PC-3 (cell line): ENCODE data around the gene ZNF420.

Experiments
- EZH2 ChIP-seq: fragments of 300-600 bp; sonication (generic); IDR thresholded peaks from one replicate; pipeline ENCODE4 v1.6.1; 2017; ENCODE audit warnings: antibody characterized with exemption, mild to moderate bottlenecking, low read length; ENCODE audit not compliant: unreplicated experiment
- EZH2phosphoT487 ChIP-seq: fragments of 300-600 bp; sonication (generic); IDR thresholded peaks from 2 replicates; pipeline ENCODE4 v1.6.1; 2018; ENCODE audit warnings: mild to moderate bottlenecking, antibody characterized with exemption, low read length, borderline replicate concordance
- TF ChIP-seq, protein P1 (sequence below): fragments of 300-600 bp; sonication (generic); conservative IDR thresholded peaks from 2 replicates; pipeline ENCODE4 v1.5.1; 2017; ENCODE audit warnings: antibody characterized with exemption, low read depth, mild to moderate bottlenecking, low read length

DNA sequence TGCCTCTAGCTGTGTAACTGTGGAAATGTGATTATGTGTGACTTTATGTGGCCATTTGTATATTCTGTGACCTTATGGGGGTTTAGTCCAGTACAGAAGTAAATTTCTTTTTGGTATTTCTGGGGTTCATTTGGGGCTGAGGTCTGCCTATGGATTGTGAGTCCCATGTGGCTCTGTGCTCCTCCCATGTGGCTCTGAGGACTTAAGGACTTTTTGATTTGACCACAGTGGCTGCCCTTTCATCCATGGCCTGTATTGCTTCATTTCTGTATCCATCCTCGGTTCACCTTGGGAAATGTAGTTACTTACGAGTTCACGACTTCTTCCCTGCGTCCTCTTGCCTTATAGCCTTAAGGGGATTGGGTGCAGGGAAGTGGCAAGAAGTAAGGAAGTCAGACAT lies 1.0 kb downstream of the ZNF420 start:
- TF ChIP-seq, protein P1, sequence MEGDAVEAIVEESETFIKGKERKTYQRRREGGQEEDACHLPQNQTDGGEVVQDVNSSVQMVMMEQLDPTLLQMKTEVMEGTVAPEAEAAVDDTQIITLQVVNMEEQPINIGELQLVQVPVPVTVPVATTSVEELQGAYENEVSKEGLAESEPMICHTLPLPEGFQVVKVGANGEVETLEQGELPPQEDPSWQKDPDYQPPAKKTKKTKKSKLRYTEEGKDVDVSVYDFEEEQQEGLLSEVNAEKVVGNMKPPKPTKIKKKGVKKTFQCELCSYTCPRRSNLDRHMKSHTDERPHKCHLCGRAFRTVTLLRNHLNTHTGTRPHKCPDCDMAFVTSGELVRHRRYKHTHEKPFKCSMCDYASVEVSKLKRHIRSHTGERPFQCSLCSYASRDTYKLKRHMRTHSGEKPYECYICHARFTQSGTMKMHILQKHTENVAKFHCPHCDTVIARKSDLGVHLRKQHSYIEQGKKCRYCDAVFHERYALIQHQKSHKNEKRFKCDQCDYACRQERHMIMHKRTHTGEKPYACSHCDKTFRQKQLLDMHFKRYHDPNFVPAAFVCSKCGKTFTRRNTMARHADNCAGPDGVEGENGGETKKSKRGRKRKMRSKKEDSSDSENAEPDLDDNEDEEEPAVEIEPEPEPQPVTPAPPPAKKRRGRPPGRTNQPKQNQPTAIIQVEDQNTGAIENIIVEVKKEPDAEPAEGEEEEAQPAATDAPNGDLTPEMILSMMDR: no peak
- no peak for TF ChIP-seq EZH2
- no peak for TF ChIP-seq EZH2phosphoT487
